ACC112 (cell line): Measurements from ENCODE around the gene SCYGR7.

Experiments used
- H2AFZ ChIP-seq: fragments of 200-600 bp; sonication (generic); one replicate; pipeline ENCODE4 v1.6.0; 2017; ENCODE audit warnings: antibody characterized with exemption, low read length; ENCODE audit not compliant: unreplicated experiment
- H3K27ac ChIP-seq: fragments of 200-600 bp; sonication (generic); 2 replicates; pipeline ENCODE4 v1.5.1; 2014; ENCODE audit warnings: low read depth, mild to moderate bottlenecking, antibody characterized with exemption, low read length, moderate library complexity
- H3K27me3 ChIP-seq: fragments of 200-600 bp; sonication (generic); 2 replicates; pipeline ENCODE4 v1.6.1; 2014; ENCODE audit warnings: mild to moderate bottlenecking, antibody characterized with exemption, low read length, moderate library complexity, mixed read lengths; ENCODE audit not compliant: insufficient read depth
- H3K36me3 ChIP-seq: fragments of 200-600 bp; sonication (generic); 2 replicates; pipeline ENCODE4 v1.6.1; 2016; ENCODE audit warnings: mild to moderate bottlenecking, antibody characterized with exemption, low read length, moderate library complexity, mixed read lengths; ENCODE audit not compliant: insufficient read depth
- H3K4me1 ChIP-seq: fragments of 200-600 bp; sonication (generic); one replicate; pipeline ENCODE4 v1.6.1; 2016; ENCODE audit warnings: low read length, mixed read lengths; ENCODE audit not compliant: insufficient read depth, unreplicated experiment, control insufficient read depth
- H3K4me3 ChIP-seq: fragments of 200-600 bp; sonication (generic); 2 replicates; pipeline ENCODE4 v1.5.1; 2014; ENCODE audit warnings: mild to moderate bottlenecking, low read depth, low read length
- H3K79me2 ChIP-seq: fragments of 200-600 bp; sonication (generic); one replicate; pipeline ENCODE4 v1.6.0; 2016; ENCODE audit warnings: low read length; ENCODE audit not compliant: control insufficient read depth, unreplicated experiment, insufficient read depth

Gene SCYGR7

GRCh38 chr2:227774895-227775842 is 47.0 kb downstream of the SCYGR7 start:
- Histone ChIP-seq H3K27ac (no peak overlapping the region), H3K4me1 (peaks cover 4% of the 10 kb centered on the region), H3K27me3 (no peaks in the 10 kb centered on the region), H3K4me3 (no peak overlapping the region), H3K36me3 (no peaks in the 10 kb centered on the region), H3K79me2 (no peaks in the 10 kb centered on the region), H2AFZ (no peak overlapping the region)
